HL-60/S4 treated with phorbol 12-myristate 13-acetate at 8.2 ng/mL for 4 days and 3 days (cell line): Measurements from ENCODE around the gene HACD1.
"Not testable (repeated sequence)": the region's sequence is repeated elsewhere in the genome, so short reads cannot be mapped to it uniquely, and the experiment has no call there.

Experiments
- in situ Hi-C: fragments of 300-500 bp; cut with MboI; formaldehyde crosslinking; loops from 2 replicates; pipeline ENCODE4 v1.15.0; 2022; ENCODE audit warnings: low sequenced_read_pairs

HACD1 gene

GRCh38 chr10:17587321-17587720 lies 29.9 kb downstream of the HACD1 start:
- in situ Hi-C loops: not testable (repeated sequence)

- in situ Hi-C loops: no loop called here
Observed at GRCh38 chr10:17586821-17587234, 30.3 kb downstream of the HACD1 start.

- in situ Hi-C loops: no loop called here
Observed at GRCh38 chr10:17585016-17585415, 32.2 kb downstream of the HACD1 start.

- in situ Hi-C loops: no loop called here
Observed at GRCh38 chr10:17580885-17581284, 36.3 kb downstream of the HACD1 start.

GRCh38 chr10:17578603-17579002 lies 38.6 kb downstream of the HACD1 start:
- in situ Hi-C loops: no loop called here

- in situ Hi-C loops: no loop called here
Observed at GRCh38 chr10:17576768-17577167, 40.4 kb downstream of the HACD1 start.

GRCh38 chr10:17564911-17565310 lies 52.3 kb downstream of the HACD1 start:
- in situ Hi-C loops: no loop called here

- in situ Hi-C loops: no loop called here
Observed at GRCh38 chr10:17563452-17563851, 53.7 kb downstream of the HACD1 start.

GRCh38 chr10:17562614-17563013 lies 54.6 kb downstream of the HACD1 start:
- in situ Hi-C loops: no loop called here

GRCh38 chr10:17561111-17561510 lies 56.1 kb downstream of the HACD1 start:
- in situ Hi-C loops: no loop called here

GRCh38 chr10:17557459-17557858 lies 59.7 kb downstream of the HACD1 start:
- in situ Hi-C loops: no loop called here

- in situ Hi-C loops: no loop called here
Observed at GRCh38 chr10:17548770-17549169, 68.4 kb downstream of the HACD1 start.

- in situ Hi-C loops: no loop called here
Observed at GRCh38 chr10:17548162-17548561, 69.0 kb downstream of the HACD1 start.

GRCh38 chr10:17547060-17547459 lies 70.1 kb downstream of the HACD1 start:
- in situ Hi-C loops: no loop called here

- in situ Hi-C loops: no loop called here
Observed at GRCh38 chr10:17544465-17544864, 72.7 kb downstream of the HACD1 start.
